SKM-1 treated with dmso at 0.1 percent for 144 hours (cell line): ENCODE data around the gene ACAT1.
"Not testable (repeated sequence)": the region's sequence is repeated elsewhere in the genome, so short reads cannot be mapped to it uniquely, and the experiment has no call there.

Experiments
- DNase-seq: peaks from one replicate; lab custom pipeline; 2025; ENCODE audit not compliant: unreplicated experiment; lab: John Stamatoyannopoulos, UW

ACAT1 gene

DNA sequence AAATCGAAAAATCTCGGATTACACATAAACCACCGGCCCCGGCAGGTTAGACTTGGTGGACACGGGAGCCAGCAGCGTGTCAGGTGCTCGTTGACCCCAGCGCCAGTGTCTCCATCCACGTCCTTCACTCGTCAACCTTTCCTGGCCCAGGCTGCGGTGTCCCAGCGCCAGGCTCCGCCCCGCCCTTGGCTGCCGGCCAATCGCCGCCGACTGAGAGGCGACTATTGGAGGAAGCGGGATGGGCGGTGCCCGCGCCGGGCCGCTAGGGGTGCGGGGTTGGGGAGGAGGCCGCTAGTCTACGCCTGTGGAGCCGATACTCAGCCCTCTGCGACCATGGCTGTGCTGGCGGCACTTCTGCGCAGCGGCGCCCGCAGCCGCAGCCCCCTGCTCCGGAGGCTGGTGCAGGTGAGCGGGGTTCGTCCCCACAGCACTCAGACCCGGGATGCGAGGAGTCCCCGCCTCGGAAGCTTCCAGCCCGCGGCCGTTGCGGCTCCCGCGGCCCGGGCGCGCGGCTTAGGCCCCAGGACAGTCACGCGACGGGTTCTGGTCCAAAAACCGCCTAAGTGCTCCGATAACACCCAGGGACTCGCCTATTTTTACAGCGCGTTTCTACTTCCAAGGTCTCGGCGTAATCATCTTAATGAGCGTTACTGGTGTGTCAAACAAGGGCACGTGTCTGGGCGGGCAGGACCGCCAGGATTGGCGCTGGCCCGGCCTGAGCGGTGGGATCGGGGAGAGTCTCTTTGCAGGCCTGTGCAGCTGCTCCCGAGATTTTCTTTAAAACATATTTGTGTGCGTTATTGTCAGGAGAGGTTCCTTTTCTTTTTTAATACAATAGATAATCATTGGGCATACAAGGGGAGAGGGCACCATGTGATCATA lies at the start of gene ACAT1:
TSS of gene ACAT1 (plus strand) at position 294 of the 882 bp plus-strand sequence. CDS start at position 334, 40 bp downstream.
- peak; percentile 88 for DNase-seq

DNA sequence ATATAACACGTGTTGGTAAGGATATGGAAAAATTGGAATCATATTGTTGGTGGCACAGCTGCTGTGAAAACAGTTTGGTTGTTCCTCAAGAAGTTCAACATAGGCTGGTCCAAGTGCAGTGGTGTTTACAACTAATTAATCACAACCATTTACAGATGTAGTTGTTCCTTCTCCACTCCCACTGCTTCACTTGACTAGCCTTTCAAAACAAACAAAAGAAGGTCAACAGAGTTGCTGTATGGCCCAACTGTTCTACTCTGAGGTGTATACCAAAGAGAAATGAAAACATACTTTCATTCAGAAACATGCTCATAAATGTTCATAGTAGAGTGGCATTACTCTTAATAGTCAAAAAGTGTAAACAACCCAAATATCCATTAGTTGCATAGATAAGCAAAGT lies 36.6 kb upstream of the ACAT1 start:
- DNase-seq: no peak

DNA sequence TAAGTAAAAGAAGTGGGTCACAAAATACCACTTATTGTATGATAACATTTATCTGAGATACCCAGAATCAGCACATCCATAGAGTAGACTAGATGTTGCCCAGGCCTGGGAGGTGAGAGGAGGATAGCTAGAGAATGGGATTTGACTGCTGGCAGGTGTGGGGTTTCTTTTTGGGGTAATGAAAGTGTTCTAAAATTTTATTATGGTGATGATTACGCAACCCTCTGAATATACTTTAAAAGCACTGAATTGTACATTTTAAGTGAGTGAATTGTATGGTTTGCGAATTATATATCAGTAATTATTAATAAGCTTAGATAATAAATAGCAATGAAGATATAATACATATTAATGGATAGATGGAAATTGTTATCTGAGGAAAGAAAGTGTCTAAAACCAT lies 35.7 kb upstream of the ACAT1 start:
- DNase-seq: no peak

DNA sequence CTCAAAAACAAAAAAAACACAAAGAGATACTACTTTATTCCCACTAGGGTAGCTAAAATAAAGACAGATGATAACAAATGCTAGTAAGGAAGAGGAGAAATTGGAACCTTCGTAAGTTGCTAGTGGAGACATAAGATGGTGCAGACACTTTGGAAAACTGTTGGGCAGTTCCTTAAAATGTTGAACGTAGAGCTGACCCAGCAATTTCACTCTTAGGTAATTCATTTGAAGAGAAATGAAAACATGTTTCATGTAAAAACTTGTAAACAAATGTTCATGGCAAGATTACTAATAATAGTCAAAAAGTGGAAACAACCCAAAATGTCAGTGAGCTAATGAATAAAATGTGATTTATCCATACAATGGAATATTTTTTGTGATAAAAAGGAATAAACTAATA lies 29.2 kb upstream of the ACAT1 start:
- no peak for DNase-seq

DNA sequence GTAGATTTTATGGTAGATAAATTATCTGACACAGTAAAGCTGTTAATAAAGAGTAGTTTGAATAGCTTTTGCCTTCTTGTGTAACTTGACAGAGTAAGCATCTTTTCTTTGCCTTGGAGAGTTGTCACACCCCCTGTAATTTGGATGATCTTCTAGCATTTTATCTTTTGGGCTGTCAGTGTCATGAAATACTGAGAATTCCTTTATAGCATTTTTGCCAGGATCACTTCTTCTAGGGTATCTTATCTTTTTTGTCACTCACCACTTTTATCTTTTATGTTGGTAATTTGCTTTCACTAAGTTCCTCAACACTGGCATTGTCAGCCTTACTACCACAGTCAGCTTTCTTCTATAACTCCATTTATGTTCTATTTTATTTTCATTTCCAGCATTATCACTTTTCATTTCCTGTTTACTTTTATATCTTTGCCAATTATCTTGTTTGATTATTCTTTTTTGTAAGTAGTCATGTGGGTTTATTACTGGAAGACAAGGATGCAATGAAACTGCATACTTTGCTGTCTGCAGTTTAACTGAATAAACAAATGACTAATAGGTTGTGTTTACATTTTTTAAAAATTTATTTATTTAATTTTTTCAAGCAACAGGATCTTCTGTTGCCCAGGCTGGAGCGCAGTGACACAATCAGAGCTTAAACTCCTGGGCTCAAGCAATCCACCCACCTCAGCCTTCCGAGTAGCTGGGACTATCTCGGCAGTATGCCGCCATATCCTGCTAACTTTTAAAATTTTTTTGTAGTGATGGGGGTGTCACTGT lies 28.1 kb upstream of the ACAT1 start:
- DNase-seq: no peak

DNA sequence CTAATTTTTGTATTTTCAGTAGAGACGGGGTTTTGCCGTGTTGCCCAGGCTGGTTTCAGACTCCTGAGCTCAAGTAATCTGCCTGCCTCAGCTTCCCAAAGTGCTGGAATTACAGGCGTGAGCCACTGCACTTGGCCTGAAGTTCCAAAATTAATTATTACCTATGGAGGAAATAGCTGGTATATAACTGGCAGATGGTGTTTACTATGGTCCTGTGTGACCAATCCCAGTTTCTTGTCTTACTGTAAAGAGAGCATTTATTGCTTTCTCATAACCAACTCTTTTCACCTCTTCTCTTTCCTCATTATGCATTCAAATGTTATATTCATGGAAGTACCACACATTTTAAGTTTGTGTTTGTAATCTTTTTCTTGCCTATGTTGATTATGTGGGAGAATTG lies 24.2 kb upstream of the ACAT1 start:
- no peak for DNase-seq

DNA sequence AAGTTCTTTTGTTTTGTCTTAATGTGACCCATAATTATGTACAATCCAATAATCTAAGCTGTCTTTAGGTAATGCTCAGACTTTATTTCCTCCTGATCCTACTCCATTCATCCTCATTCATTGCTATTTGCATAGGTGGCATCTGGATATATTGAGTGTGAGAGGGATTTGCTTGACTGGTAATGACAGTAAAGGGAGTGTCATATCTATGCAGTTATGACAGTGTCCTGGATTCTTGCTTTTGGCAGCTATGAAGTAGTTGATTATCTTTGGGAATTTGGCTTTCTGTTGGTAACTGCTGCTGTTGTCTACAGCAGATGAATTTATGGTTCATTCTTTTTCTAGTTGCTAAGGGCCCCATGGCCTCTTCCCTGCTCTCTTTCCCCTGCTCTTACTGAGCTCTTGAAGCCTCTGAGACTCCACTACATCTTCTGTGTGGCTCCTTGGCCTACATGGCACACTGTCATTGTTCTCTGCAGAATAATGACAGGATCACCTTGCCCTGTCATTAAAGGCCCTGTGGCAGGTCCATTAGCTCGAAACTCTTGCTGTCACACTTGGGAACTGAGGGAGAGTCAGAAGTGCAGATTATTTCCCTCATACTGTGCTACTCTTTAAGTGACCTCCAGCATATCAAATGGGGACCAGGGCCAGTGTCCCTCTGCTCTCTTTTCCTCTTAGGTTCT lies 20.1 kb upstream of the ACAT1 start:
- no peak for DNase-seq

DNA sequence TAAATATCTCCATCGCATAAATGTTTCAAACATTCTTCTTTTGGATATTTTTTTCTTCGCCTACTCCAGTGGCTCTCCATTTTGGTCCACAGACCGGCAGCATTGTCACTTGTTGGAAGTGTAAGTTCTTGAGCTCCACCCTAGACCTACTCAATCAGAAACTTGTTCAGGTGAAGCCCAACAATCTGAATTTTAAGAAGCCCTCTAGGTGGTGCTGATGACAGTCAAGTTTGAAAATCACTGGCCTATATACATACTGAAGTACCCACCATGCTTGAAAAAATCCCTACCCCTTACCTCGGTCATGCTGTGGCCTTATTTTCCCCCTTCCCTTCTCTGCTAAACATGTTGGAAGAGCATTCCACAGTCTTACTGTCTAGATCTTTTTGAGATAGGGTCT lies 10.2 kb upstream of the ACAT1 start:
- DNase-seq: no peak

DNA sequence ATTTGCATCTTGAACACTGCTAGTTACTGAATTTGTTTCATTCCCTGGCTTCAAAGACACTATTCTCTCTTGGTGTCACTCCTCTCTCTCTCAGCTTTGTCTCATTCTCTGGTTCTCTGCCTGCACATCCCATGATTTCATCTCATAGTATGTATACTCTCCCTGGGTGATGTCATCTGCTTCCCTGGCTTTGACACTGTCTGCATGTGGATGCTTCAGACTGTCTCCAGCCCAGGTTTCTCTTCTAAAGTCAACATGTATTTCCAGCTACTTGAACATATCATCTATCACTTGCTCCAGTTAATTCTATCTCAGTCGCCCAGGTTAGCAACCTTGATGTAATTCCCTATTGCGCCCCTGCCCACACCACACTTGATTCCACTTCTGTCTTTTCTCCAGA lies 9.3 kb upstream of the ACAT1 start:
- DNase-seq: no peak

DNA sequence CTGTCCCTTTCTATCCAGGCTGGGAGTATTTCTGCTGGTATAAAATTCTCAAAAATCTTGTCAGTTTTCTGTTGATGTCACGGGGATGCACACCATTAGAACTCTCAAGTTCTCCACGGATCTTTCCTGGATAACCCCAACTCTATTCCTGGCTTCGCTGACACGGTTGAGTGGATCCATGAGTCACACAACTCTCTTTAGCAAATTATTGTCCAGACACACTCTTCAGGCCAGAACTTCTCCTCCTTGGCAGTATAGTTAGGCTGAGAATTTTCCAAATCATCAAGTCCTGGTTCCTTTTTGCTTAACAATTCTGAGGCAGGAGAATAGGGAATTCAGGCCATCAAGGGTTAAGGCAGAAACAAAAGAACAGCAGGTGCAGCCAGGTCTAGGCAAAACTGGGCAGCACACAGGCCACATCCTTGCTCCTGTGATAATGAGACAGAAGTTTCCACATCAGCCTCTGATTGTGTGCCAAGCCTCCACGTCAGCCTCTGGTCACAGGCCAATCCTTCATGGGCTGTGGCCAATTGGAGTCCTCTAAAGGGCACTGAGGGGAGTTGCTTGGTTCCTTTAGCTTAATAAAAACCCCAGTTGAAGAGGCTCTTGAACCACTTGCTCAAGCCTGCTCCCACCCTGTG lies 5.7 kb upstream of the ACAT1 start:
- no peak for DNase-seq

DNA sequence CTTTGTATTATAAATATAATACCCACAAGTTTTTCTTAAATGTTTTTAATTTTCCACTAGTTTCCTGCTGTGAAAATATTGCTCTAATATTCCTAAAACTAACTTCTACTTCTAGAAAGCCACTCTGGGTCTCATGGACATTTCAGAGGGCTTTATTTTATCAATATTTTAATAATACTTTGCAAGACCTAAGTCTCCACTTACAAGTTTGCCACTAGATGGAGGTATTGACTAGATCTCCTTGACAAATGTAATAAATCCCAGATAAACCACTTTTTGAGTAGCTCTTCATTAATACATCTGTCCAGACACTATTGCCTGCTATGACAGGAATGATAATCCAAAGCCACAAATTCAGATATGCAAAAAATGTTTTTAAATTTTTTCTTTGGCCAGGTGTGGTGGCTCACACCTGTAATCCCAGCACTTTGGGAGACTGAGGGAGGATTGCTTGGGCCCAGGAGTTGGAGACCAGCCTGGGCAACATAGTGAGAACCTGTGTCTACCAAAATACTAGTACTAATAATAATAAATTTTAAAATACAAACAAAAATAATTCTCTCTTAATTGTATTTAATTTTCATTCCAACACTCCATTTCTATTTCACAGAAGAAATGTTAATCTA lies 3.5 kb upstream of the ACAT1 start:
- DNase-seq: peak; percentile 30

DNA sequence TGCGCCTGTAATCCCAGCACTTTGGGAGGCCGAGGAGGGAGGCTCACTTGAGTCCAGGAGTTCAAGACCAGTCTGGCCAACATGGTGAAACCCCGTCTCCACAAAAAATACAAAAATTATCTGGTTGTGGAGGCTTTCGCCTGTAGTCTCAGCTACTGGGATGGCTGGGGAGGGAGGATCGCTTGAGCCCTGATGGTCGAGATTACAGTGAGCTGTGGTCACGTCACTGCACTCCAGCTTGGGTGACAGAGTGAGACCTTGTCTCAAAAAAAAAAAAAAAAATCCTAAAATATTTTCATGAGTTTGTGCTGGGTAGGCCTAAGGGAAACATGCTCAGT lies 462 bp upstream of the ACAT1 start:
- DNase-seq: not testable (repeated sequence)

DNA sequence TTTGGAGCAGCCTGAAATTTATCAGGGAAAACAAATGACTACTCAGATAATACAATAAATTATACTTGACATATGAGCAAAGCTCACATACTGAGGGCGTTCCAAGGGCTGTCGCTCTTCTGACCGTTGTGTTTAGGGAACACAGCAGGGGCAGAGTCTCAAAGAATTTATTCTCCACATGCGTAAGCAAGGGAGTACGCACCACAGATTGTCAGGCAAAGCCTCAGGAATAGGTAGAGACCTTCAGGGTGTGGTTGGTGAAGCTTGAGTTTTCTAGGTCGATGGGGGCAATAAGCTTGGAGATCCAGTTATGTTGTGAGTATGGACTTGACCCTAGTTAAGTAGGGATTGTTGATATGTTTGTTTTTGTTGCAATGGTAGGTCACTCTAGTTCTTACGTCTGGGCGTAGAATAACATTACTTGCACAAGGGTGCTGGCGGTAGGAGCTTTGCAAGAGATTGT lies 830 bp downstream of the ACAT1 start:
- no peak for DNase-seq

DNA sequence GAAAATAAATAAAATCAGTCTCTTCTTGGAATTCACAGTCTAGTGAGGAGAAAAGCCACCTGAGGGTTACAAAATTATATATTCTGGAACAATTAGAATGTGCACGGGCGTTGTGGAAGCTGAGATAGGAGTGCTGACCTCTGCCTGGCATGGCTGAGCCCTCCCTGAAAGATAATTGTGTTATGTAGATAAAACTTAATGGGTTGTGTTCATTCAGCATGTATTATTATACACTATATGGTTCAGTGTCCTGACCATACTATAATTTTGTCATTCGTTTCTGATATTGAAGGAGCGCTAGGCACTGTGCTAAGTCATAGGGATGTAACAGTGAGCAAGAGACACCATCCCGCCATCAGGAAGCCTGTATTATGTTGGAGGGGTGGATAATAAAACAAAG lies 3.7 kb downstream of the ACAT1 start:
- DNase-seq: no peak

DNA sequence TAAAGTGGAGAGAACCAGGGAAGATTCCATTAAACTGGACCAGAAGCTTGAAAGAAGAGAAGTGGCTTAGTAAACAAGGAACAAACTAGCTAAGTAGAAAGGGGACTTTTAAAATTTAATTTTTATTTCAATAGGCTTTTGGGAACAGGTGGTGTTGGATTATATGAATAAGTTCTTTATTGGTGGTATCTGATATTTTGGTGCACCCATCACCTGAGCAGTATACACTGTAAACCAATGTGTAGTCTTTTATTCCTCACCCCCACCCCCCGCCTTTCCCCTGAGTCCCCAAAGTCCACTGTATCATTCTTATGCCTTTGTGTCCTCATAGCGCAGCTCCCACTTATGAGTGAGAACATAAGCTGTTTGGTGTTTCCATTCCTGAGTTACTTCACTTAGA lies 7.4 kb downstream of the ACAT1 start:
- DNase-seq: no peak

DNA sequence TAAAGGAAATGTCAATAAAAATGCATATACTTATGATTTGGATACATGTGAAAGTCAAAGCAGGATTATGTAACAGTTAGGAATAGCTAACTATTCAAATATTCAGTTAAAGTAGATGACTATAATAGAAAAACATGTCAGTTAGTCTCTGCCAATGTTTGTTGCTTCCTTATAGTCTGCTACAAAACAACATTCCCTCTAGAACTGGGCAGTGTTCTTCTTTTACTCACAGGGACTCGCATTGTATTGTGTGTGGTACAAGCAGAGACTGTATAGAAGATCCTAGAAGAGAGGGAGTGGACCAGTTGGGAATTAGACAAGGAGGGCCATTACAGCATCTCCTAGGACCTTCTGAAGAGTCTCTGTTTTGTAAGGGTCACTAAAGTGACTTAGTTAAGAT lies 10.6 kb downstream of the ACAT1 start:
- no peak for DNase-seq

DNA sequence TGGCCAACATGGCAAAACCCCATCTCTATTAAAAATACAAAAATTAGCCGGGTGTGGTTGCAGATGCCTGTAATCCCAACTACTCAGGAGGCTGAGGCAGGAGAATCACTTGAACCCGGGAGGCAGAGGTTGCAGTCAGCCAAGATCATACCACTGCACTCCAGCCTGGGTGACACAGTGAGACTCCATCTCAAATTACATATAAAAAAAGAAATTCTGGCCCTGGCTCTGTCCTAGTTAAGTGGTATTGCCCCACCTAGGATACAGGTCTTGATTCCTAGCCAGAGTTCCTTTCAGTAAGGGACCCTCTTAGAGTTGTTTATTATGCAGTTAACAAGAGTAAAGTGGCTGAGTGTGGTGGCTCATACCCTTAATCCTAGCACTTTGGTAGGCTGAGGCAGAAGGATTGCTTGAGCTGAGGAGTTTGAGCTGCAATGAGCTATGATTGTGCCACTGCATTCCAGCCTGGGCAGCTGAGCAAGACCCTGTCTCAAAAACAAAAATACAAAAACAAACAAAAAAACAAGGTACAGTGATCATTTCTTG lies 11.7 kb downstream of the ACAT1 start:
- DNase-seq: not testable (repeated sequence)

DNA sequence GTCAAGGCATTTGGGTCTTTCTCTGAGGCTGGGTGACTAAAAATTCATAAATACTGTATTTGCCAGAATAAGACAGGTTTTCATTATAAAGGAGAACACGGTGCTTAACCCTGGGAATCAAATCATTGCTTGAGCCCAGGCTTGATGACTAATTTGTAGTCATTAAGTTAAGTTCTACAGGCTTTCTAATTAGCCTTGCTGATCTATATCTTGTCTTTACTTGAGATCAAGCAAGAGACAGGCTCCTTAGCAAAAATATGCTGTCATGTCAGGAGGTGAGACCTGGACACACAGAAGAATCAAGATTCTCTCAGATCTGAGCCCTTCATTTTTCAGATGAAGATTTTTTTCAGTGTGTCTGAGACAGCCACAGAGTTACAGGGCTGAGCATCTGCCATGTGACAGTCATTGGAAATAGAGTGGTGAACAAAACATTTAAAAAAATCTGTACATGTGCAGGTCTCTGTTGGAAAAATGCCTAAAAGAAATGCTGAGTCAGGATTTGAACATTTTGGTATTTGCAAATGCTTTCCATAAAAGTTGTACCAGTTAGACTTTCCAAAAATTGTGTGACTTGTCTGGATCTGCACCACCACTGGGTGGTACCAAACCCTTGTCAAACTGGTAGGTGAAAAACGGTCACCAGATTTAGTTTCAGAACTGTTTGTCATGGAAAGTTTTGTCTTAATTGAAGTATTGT lies 14.6 kb downstream of the ACAT1 start:
- DNase-seq: no peak

DNA sequence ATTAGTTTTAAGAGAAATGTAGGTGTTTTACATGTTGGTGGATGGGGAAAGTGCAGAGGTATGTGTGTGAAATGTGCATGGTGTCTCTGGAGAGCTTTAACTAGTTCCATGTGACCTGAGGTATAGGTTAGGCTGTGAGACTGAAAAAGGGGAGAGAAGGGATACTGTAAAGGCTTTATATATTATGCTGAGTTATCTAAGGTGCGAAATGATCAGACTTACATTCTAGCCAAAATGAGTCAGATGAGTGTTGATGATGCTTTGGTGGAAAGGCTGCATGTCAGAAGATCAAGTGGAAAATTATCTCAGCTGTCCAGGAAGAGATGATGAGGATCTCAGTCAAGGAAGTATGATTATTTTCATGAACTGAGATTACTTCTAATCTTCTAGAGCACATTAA lies 15.8 kb downstream of the ACAT1 start:
- no peak for DNase-seq

DNA sequence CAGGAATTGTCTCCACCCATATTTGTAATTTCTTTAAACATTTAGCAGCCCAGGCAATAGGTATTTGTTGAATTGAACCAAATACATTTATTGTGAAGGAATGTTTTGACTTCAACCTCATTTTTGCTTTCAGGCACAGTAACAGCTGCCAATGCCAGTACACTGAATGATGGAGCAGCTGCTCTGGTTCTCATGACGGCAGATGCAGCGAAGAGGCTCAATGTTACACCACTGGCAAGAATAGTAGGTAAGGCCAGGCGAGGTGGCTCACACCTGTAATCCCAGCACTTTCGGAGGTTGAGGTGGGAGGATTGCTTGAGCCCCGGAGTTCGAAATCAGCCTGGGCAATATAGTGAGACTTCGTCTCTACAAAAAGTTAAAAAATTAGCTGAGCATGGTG lies 20.9 kb downstream of the ACAT1 start:
- no peak for DNase-seq
